ENCODE data around the gene MYO15A. TPM values are rescaled to one million over a fixed set of nuclear protein-coding genes. Genes with fewer than 3 reads are reported as not detected.

MYO15A gene
- total RNA-seq, 4 donors from 2014 or later = 0.33 to 0.98 (median 0.61) TPM

- TF ChIP-seq POLR2A (IDR thresholded peaks at IDR 0.05; ENCODE audit: low read depth) (no peak), EP300 (IDR thresholded peaks at IDR 0.05) (no peak), POLR2AphosphoS5 (IDR thresholded peaks at IDR 0.05) (no peak)
- TF ChIP-seq, protein P1, sequence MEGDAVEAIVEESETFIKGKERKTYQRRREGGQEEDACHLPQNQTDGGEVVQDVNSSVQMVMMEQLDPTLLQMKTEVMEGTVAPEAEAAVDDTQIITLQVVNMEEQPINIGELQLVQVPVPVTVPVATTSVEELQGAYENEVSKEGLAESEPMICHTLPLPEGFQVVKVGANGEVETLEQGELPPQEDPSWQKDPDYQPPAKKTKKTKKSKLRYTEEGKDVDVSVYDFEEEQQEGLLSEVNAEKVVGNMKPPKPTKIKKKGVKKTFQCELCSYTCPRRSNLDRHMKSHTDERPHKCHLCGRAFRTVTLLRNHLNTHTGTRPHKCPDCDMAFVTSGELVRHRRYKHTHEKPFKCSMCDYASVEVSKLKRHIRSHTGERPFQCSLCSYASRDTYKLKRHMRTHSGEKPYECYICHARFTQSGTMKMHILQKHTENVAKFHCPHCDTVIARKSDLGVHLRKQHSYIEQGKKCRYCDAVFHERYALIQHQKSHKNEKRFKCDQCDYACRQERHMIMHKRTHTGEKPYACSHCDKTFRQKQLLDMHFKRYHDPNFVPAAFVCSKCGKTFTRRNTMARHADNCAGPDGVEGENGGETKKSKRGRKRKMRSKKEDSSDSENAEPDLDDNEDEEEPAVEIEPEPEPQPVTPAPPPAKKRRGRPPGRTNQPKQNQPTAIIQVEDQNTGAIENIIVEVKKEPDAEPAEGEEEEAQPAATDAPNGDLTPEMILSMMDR (IDR thresholded peaks at IDR 0.05) = no peak
- no peaks in the 10 kb centered on the region for H3K36me3 ChIP-seq
- H3K9me3 ChIP-seq = no peaks in the 10 kb centered on the region
- 100% methylated on average over 1 of the region's 1 CpG for WGBS
- no peaks in the 10 kb centered on the region for H3K27me3 ChIP-seq
- no peak overlapping the region for H3K4me3 ChIP-seq
- peaks cover 9 to 14% (median 12%) of the 10 kb centered on the region in 4 donors for H3K4me1 ChIP-seq
- no peak overlapping the region for H3K27ac ChIP-seq (replicated peaks in 1 of 4)
- no peak for DNase-seq (ENCODE audit: extremely low spot score)
- intact Hi-C loops (cut with DNase I) = no loop called here
Observed at GRCh38 chr17:18179196-18179595, 70.6 kb downstream of the MYO15A start.

- intact Hi-C loops (cut with DNase I) = no loop called here
- H3K4me3 ChIP-seq = no peak overlapping the region
- 84% methylated on average over 7 of the region's 7 CpGs for WGBS
- TF ChIP-seq POLR2AphosphoS5 (IDR thresholded peaks at IDR 0.05) = no peak
- TF ChIP-seq POLR2A (IDR thresholded peaks at IDR 0.05; ENCODE audit: low read depth) = no peak
- TF ChIP-seq EP300 (IDR thresholded peaks at IDR 0.05) = no peak
- TF ChIP-seq, protein P1 (IDR thresholded peaks at IDR 0.05) = no peak
- no peak overlapping the region for H3K27ac ChIP-seq (replicated peaks in 1 of 4)
- no peaks in the 10 kb centered on the region for H3K9me3 ChIP-seq
- H3K27me3 ChIP-seq = no peaks in the 10 kb centered on the region
- H3K4me1 ChIP-seq = peaks cover 9 to 18% (median 13%) of the 10 kb centered on the region in 4 donors
- DNase-seq (ENCODE audit: extremely low spot score) = no peak
- no peaks in the 10 kb centered on the region for H3K36me3 ChIP-seq
Observed at GRCh38 chr17:18179804-18180203, 71.2 kb downstream of the MYO15A start.

DNA sequence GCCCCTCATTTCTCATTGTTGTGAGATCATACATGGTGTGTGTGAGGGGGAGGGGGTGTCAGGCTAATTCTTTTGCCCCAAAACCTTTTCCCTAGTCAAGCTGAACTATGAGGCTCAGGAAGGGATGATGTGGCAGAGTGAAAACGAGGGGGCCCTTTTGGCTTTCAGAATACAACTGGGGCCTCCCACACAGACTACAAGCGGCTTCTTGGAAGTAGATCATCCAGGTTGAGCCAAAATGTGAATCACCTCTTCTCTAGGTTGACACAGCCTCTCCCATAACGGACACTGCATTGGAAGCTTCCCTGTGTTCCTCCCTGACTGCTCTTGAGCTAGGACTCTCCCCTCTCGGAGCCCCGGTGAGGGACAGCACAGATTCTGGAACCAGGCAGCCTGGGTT is 72.8 kb downstream of the MYO15A start:
- 61% methylated on average over 5 of the region's 5 CpGs for WGBS
- Histone ChIP-seq H3K4me3 (no peak overlapping the region), H3K36me3 (no peaks in the 10 kb centered on the region), H3K4me1 (peaks cover 21 to 34% (median 28%) of the 10 kb centered on the region in 4 donors), H3K27ac (replicated peaks in 1 of 4) (peak overlapping the region; percentile 98 to 99 (median 98)), H3K9me3 (no peaks in the 10 kb centered on the region), H3K27me3 (no peaks in the 10 kb centered on the region)
- TF ChIP-seq, protein P1 (IDR thresholded peaks at IDR 0.05) = no peak
- TF ChIP-seq POLR2A (IDR thresholded peaks at IDR 0.05; ENCODE audit: low read depth) (no peak), POLR2AphosphoS5 (IDR thresholded peaks at IDR 0.05) (no peak), EP300 (IDR thresholded peaks at IDR 0.05) (no peak)
- intact Hi-C loops (cut with DNase I) = no loop called here
- no peak for DNase-seq (ENCODE audit: extremely low spot score)

- DNase-seq (ENCODE audit: extremely low spot score) = no peak
Observed at GRCh38 chr17:18182110-18182977, 73.8 kb downstream of the MYO15A start.

More at GRCh38 chr17:18182110-18182977, 73.8 kb downstream of the MYO15A start:
- Histone ChIP-seq H3K36me3 (peaks cover 0 to under 1% (median 0%) of the 10 kb centered on the region in 4 donors), H3K27ac (replicated peaks in 1 of 4) (peak overlapping the region; percentile 98 to 99 (median 98)), H3K27me3 (no peaks in the 10 kb centered on the region), H3K4me1 (peaks cover 29 to 44% (median 38%) of the 10 kb centered on the region in 4 donors), H3K4me3 (peak overlapping the region; percentile 87 to 97 (median 94)), H3K9me3 (no peaks in the 10 kb centered on the region)
- WGBS = 15% methylated on average over 23 of the region's 28 CpGs
- intact Hi-C loops (cut with DNase I) = no loop called here
- TF ChIP-seq POLR2AphosphoS5 (IDR thresholded peaks at IDR 0.05) = no peak
- TF ChIP-seq, protein P1 (IDR thresholded peaks at IDR 0.05) = no peak

Measured in esophagus muscularis mucosa (tissue), 4 donors.